Inflammatory macrophage treated with lipopolysaccharide for 4 hours (primary cell): ENCODE measurements around the gene EWSR1.

Experiments
- DNase-seq: peaks from one replicate; pipeline ENCODE4 v3.0.0-alpha.2; 2020

Gene EWSR1

DNA sequence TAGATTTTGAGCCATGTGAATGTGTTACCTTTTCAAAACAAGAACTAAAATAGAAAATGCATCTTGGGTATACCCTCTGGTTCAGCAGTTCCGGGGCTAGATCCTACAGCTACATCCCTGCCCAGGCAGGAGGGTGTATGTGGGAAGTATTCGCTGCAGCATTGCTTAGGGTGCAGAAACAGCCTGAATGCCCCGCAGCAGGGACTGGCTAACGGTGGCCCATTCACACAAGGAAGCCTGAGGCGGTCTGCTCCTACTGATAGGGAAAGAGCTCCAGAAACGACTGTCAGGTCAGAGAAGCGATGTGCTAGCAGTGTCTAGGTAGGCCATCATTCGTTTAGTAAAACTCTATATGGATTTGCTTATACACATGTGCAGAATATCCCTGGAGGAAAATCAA, 57.3 kb downstream of the EWSR1 start:
- no peak for DNase-seq

DNA sequence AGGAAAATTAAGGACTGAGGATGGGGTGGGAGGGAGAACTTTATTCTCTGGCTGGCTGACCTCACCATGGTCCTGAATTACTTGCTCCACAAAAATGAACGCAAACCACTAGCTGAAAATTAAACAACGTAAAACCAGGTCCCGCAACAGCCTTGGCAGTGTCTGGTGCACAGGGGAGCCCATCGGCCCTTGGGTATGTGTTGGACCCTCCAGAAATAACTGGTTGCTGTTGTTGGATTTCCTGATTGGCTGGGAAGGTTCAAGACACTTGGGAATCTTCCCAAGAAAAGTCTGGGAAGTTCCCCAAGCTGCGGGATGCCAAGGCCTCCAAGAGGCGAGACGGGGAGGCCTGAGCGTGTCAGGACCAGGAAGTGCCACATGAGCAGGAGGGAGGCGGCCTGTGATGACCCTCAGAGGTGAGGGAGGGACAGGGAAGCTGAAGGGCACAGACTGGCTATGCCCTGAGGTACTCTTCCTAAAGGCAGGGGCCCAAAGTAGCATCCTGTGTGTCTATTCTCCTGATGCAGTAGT, 57.8 kb downstream of the EWSR1 start:
- DNase-seq: no peak

DNA sequence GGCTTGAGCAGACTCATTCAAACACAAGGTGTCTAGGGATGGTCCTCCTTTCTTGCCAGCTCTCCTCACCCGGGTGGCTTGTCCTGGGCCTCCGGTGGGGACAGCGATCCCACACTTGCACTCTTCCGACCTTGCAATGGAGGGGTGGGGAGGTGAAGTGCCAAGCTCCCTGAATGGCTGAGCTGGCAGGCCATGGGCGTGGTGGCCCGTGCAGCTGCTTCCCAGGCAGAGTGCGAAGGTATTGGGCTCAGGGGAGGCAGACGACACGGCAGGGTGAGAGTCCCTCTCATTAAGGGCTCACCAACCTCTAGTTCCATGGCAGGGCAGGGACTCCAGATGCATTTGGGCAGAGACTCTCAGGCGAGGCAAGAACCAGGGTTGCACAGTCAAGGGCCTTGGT, 58.4 kb downstream of the EWSR1 start:
- DNase-seq: no peak

DNA sequence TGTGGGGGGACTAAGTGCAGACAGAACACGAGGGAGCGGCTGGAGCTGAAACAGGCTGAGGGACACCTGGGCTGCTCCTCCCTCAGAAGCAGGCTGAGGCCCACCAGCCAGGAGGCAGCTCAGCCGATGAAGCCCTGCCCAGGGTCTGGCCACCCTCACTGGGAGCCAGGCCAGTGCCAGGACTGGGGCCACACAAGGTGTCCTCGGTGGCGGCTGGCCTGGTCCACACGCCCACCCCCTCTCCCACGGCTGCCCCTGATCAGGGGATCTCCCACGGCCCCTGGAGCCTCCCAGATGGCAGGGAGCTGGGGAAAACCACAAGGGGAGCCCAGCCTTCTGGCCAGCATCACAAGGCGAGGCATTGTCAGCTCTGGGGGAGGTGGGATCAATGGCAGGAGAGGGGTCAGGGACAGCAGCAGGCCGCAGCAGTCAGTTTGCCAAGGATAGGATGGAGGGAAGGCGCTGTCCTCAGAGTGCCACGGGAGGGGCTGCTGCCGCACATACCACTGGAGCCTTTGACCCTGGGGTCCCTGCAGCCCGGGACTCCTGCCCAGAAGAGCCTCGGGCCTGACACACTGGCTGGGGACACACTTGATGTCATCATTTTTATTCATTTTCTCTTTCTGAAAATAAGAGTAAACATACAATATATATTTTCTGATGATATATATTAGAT, 59.2 kb downstream of the EWSR1 start:
- no peak for DNase-seq

DNA sequence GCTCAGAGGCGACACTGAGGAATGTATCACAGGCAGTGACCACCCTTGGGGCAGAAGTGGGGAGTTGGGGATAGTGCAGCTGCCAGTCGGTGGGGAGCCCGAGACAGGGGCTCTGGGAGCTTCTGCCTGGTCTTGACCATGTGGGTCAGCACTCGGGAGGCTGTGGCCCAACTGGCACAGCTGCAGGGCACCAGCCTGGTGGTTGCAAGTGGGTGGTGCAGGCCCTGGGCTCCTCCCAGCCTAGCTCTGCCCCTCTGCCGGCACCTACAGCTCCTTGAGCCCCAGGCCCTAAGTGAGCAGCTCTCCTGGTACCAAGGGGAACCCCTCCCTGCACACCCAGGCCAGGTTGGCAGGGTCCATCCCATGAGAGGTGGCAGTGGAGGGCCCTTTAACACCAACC, 60.0 kb downstream of the EWSR1 start:
- no peak for DNase-seq

DNA sequence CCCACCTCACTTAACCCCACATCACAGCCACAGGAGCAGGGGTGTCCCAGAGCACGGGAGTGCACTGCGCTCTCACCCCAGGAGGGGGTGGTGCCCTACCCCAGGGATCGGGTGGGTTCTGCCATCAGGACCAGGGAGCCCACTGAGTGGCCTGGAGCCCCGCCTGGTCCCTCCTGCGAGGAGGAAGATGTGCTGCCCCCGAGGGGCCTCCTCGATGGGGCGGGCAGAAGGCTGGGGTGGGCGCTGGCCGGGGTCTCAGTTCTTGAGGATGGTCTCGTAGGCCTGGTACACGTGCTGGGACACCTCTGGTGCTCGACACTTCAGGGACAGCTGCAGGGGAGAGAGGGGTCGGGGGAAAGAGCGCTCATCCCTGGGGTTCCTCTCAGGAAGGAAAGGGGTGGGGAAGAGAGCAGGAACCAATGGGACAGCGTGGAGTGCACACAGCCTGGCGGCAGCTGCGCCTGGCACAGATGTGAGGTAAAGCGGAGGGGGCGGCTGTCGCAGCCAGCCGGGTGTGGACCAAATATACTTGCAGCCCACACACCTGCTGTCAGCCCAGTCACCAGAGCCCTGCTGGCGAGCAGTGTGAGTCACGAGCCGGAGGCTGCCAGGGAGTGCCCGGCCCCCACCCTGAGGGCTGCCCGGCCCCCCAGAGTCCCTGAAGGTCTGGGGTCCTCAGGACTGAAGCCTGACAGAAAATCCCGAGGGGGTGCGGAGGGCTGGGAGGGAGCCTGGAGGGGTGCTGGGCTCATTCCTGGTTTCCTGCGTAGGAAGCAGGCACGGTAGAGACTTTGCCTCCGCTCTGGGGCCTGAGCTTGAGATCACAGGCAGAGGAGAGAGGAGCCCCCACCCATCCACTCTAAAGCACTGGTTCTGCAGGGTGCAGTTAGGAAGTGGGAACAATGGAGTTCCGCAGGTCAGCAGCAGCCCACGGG, 60.8 kb downstream of the EWSR1 start:
- no peak for DNase-seq

DNA sequence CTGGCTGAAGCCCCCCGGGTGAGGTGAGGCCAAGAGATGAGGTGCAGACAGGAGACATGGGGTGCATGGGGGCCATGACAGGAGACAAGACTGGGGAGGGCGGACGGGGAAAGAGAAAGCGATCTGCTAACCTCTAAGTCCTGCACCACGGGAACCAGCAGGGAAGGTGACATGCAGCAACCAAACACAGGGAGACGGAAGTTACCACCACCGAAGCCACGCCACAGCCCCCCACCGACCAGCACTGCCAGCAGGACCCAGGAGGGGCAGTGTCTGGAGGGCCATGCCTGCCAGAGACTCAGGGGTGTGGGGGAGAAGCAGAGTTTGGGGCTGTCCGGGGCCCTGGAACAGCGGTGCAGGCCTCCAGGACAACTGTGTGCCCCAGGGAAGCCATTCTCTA, 61.5 kb downstream of the EWSR1 start:
- DNase-seq: no peak

DNA sequence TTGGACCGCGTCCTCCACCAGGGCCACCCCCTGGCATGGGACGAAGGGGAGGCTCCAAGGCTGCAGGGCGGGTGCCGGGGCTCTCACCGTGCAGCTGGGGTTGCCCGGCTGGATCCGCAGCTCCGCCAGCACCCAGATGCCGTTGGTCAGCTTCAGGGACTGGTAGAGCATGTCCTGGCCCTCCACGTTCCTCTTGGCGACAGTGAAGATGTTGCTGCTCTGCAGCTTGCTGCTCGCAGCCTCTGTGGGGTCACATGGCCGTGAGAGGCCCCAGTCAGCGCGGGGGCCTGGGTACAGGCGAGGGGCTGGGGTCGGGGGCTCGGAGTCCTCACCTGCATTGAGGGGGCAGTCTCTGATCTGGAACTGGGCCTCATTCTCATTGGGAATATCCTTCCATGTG, 62.2 kb downstream of the EWSR1 start:
- no peak for DNase-seq

DNA sequence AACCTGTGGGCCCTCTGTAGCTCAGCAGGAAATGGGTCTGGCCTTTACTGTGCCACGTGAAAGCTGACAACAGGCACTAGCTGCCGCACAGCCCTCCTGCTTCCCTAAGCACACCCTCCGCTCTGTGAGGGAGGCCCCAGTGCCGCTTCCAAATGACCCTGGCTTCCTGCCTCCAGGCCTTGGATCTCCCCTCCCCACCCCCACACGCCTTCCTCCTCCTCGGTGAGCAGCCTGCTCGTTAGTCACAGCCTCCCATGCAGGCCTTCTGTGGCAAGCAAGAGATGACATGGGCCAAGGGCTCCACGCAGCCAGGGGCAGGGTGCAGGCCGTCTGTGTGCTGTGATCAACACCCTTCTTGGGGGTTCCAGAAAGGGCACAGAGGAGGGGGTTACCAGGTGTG, 62.7 kb downstream of the EWSR1 start:
- DNase-seq: no peak

DNA sequence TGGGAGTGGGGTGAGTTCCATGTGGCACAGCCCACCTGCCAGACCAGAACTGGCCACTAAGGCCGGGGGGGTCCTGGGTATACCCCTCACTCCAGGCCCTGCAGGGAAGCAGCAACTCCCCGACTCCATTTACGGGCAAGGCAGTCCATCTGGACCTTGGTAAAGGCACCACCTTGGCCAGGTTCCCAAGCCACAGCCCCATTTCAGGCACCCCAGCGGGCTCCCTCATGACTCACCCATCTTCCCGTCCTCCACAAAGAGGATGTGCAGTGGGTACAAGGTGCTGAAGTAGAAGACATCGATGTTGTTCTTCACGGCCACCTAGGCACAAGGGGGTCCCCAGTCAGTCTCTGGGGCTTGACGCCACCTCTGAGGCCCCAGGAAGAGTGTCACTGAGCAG, 63.1 kb downstream of the EWSR1 start:
- no peak for DNase-seq

DNA sequence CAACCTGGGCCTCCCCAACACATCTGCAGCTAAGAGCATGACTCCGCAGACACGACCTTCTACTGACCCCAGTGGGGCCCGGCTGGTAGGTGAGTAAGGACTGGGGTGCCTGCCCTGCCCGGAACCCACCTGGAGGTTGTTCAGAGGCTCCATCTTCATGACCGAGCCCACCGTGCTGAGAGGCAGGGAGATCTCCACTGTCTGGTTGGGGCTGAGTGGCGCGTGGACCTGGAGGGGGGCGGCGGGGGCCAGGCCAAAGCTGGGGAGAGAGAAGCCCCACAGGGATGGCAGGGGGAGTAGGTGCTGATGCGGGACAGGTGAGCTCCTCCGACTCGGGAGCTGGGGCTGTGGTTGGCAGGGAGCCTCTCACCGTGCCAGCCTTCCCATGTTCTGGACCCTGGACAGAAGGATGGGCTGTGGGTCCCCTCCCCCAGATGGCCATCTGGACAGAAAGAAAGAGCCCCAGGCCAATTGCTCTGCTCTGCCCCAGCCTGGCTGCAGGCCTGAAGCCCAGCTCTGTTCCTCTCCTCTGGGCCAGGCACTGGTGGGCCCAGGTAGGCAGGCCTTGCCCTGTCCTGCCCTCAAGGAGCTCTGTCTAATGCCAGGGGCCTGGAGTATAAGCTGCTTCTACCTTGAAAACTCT, 63.7 kb downstream of the EWSR1 start:
- DNase-seq: no peak

DNA sequence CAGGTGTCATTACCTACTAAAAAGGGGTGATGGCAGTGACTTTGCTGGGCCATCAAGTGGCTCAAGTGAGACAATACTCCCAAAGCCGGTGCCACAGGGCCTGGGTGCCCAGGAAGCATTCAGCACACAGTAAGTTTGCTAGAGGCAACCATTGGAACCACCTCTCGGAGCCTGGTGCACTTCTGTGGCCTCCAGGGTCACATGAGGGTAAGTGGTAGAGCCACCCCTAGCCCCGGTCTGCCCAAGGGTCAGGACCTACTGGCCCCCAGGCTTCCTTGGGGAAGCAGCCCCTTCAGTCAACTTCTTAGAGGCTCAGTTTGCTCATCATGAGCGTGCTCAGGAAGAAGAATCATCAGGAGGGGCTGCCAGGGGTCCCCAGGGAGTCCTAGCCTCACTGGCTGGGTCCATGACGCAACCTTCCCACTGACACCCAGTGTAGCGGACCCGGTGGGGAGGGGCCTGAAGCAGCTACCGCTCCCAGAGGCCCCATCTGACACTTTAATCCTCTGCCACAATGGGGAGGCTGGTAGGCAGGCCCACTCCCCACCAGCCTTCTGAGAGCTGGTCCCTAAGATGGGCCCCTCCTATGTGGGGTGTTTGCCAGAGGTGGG, 64.9 kb downstream of the EWSR1 start:
- DNase-seq: no peak

DNA sequence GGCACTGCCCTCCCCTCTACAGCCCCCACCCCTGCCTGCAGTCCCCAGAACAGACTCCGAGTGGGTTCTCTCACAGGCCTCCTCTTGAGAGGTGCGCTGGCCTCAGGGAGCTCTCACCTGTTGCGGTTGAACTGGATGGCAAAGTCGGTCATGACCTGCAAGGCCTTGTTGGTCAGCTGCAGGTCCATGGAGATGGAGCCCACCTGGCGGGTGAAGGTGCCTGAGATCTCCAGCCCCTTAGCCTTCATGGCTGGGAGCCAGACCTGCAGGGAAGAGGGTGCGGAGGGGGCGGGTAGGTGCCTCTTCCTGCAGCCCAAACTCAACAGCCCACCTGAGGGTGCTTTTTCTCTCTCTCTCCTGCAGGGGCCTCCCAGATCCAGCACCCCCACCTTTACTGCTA, 66.1 kb downstream of the EWSR1 start:
- no peak for DNase-seq

DNA sequence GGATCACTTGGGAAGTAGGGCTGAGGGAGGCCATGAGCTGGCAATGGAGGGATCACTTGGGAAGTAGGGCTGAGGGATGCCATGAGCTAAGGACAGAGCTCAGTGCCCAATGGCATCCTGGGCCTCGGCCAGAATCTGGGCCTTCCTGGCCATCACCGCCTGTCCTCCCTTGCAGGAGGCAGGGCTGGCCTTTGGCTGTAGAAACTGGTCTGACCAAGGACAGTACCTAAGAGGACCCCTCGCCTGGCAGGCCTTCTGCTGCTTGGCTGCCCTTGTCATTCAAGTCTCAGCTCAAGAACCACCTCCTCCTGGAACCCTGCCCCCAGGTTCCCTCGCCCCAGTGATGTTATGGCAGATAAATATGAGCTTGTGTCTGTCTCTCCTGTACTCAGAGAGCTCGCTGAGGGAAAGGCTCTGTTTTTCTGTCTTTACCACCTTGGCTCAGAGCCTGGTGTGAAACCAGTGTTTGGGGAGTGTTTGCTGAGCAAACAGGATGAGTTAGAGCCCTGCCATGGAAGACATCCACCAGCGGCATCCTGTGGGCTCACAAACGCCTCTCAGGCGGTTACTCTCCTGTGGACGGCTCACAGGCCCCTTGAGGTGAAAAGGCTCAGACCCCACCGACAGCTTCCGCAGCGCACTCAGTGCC, 66.8 kb downstream of the EWSR1 start:
- no peak for DNase-seq

DNA sequence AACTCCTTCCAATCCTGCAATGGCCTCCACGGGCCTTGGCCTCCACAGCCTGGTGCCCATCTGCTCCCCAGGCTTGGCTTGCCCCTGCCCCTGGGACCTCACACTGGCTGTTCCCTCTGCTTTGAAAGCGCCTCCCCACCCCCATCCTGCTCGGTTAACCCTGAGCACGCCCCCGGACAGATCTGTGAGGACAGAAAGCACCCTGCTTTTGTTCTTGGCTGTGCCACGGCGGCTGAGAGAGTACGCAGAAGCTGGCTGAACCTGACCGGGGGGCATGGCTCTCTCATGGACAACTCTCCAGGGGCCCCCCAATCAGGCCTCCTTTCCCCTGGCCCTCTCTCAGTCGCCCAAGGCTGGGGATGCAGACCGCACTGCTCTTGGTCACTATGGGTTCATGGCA, 67.6 kb downstream of the EWSR1 start:
- DNase-seq: no peak

DNA sequence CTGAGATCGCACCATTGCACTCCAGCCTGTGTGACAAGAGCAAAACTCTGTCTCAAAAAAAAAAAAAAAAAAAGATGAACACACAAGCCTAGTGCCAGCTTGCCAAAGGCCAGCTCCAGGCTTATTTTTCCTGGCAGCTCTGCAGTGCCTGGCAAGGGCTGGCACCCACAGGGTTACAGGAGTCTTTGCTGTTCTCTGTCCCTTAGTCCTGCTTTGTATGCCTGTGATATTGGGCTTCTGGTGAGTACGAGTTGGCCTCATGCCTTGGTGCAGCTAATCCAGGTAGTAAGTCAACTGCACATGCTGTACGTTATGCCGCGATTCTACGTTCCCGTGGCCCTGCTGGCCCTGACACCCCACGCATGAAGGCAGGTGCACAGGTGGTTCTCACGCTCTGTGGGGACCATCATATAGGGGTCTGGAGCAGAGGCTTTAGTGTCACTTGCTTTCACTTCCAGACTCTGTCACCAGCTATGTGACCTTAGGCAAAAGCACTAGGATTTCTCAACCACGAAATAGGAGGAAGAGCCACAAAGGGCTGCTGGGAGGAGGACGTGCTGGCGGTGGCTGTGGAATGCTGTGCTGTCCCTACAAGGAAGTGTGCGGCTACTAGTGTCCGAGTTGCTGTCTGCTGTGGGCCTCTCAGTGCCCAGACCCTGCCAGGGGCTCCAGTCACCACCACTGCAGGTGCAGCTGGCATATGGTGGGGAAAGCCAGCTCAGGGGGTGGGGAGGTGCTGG, 68.9 kb downstream of the EWSR1 start:
- peak; percentile 58 for DNase-seq

DNA sequence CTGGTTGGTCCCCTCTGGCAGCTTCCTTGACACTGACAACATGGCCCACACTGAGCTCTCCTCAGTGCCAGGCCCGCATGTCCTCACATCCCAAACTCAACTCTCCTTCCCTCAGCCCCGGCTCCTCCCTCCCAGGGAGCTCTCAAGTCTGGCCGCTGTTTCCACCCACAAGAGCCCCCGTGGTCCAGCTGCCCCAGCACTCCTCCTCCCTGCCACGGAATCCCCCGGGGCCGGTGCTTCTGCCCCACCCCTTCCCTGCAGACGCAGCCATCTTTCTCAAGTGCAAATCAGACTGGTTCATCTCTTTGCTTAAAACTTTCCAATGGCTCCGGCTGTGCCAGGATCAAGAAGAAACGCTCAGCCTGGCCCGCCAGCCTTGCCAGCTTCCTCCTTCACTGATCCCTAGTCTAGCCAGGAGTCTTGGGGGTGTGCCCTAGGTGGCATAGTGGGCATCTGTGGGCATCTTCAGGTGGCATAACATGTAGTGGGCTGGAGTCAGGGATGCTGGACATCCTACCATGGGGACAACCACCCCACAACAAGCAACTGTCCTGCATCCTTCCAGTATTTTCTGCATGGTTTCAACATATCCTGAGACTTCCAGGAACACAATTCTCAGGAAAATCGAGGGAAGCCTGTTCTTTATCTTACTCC, 69.7 kb downstream of the EWSR1 start:
- DNase-seq: no peak

DNA sequence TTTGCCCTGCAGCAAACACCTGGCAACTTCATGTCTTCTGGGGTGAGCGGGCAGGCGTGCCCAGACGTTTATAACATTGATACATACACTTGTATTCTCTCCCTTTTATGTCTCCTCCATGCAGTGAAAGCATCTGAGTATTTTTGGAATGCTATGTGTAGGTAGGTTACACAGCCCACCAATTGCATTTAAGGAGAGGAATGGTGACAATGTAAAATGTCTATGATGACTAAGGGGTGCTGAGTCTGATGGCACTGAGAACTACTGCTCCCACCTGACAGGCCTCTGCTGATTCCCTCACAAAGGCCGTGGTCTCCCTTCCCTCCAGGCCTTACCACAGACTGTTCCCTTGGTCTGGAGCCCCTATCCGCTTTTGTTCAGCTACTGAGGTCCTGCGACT, 70.3 kb downstream of the EWSR1 start:
- no peak for DNase-seq

DNA sequence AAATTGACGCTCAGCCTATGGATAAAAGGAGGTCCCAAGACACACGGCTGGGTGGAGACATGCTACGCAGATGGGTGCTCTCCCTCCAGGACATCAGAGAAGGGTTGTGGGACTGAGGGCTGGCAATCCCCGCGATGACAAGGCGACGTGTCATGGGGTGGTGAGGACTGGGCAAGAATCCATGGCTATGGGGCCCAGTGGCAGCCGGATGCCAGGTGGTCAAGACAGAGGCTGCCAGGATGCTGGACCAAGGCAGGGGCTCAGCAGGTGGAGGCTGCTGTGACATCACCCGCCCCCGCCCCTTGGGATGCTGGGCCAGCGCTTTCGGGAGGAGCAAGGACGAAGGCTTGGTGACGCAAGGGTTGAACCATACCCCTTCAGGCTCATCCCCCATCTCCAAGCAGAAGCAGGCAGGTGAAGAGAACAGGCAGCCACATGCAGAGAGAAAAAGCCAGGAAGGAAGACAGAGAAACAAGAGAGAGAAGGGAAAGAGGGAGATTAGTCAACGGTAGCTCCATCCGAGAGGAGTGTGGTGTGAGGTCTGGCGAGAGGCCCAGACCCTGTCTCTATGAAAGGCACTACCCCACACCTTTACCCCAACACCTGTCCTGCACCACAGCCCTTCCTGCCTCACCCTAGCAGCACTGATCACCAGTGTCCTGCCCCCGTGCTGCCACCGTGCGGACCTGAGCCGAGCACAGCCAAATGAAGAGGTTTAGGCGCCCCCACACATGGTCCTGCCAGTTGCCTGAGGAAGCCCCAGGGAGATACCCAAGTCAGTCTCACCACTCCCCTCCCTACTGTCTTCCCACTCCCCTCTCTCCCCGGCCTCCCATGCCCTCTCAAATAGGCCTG, 71.5 kb downstream of the EWSR1 start:
- DNase-seq: no peak

DNA sequence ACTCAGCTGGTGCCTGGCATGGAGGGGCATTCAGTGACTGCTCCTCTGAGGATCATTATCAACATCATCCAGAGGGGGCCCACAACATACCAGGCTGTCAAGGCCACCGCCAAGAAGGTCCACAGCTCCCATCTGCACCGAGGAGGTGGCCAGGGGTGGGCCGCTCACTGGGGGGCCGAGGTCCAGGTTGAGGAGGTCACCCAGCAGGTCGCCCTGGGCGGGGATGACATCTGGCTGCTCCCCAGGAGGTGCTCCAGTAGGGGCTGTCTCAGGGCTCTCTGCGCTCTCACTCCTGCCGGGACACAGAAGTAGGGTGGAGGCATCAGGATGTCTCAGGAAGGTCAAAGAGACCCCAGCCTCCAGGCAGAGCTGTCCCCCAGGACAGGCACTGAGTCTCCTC, 72.5 kb downstream of the EWSR1 start:
- DNase-seq: no peak
